Erythroblast (primary cell): Measurements from ENCODE around the gene CECR2.

Source experiments
- GATA1 ChIP-seq: IDR thresholded peaks from 2 replicates; pipeline ENCODE4 v1.6.1; 2011; ENCODE audit warnings: low read depth, mild to moderate bottlenecking, control low read depth, low read length, moderate library complexity
- POLR2A ChIP-seq: IDR thresholded peaks from 2 replicates; pipeline ENCODE4 v1.6.1; 2011; ENCODE audit warnings: mild to moderate bottlenecking, low read length

GRCh38 chr22:17542452-17542851, 173.2 kb downstream of the CECR2 start:
- TF ChIP-seq POLR2A (no peak), GATA1 (no peak)
